GM19239 (cell line): ENCODE data around the gene PIK3CA.

Source experiments
- DNase-seq: peaks from one replicate; pipeline ENCODE4 v3.0.0; 2011; ENCODE audit warnings: low spot score; ENCODE audit not compliant: insufficient read length
- FAIRE-seq: peaks from 2 replicates; lab custom pipeline; 2011; peaks lifted over from hg19 to GRCh38; lab: Jason Lieb, UNC

Gene PIK3CA

DNA sequence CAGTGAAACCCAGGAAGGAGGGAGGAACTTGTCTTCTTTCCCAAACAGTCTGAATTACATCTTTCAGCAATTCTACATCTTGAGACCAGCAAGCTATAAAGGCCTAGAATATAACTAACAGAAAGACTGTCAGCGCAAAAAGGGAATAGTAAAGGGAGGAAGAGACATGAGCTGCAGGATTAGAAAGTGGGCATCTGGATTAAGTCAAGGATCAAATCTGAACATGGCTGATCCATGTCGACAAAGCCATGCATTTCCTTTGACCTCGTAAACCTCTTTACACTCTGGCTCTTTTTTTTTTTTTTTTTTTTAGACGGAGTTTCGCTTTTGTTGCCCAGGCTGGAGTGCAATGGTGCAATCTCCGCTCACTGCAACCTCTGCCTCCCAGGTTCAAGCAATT is 138.2 kb downstream of the PIK3CA start:
- FAIRE-seq: no peak

DNA sequence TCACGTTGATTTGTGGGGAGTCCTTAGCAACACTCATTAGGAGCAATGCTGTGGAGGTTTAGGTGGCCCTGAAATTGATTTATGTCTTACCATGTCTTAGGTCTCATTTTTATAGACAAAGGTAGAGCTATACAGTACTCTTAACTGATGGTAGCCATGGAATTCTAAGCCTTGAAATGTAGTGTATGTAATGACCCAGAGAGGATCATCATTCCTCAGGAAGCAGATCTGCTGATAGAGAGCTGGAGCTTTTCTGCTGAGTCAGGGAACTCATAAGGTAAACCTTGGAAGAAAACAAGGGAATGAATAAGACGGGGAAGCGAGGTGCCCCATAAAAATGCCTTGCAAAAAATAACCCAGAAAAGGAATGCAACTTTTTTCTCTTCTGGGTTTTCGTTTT is 140.7 kb downstream of the PIK3CA start:
- DNase-seq: no peak

More for the DNA sequence above, 138.2 kb downstream of the PIK3CA start:
- no peak for DNase-seq

DNA sequence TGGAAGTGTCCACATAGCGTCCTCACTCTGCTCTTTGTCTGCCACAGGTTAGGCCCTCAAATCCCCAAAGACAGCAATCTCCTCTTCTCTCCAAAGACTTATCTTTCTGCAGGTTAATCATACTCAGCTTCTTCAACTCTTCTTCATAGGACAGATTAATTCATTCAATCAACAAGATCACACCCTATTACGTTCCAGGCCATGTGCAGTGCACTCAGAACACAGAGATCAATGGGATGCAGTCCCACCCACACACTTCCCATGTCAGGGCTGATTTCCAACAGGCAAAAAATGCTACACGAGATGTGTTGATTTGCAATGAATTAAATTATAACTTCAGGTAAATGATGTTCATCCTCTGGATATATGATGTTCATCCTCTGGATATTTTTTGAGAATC is 141.1 kb downstream of the PIK3CA start:
- no peak for FAIRE-seq
- DNase-seq: no peak

More for the DNA sequence above, 140.7 kb downstream of the PIK3CA start:
- FAIRE-seq: no peak
